Smooth muscle cell (in vitro differentiated cells): Measurements from ENCODE around the gene RMDN2. TPM values are rescaled to one million over a fixed set of nuclear protein-coding genes. Genes with fewer than 3 reads are reported as not detected.

Experiments
- DNase-seq: peaks from one replicate; lab custom pipeline; 2025; ENCODE audit not compliant: unreplicated experiment; lab: John Stamatoyannopoulos, UW
- H2AFZ ChIP-seq: fragments of 200-600 bp; sonication (generic); 2 replicates; pipeline ENCODE4 v1.6.0; 2016; ENCODE audit warnings: antibody characterized with exemption, low read depth, mild to moderate bottlenecking
- H3F3A ChIP-seq: fragments of 200-600 bp; sonication (generic); 2 replicates; pipeline ENCODE4 v1.6.0; 2017; ENCODE audit warnings: antibody characterized with exemption, low read depth
- H3K27ac ChIP-seq: fragments of 200-600 bp; sonication (generic); 2 replicates; pipeline ENCODE4 v1.5.1; 2016; ENCODE audit warnings: low read depth, mild to moderate bottlenecking
- H3K27me3 ChIP-seq: fragments of 200-600 bp; sonication (generic); 2 replicates; pipeline ENCODE4 v1.6.1; 2016; ENCODE audit warnings: low read depth, mild to moderate bottlenecking
- H3K36me3 ChIP-seq: fragments of 200-600 bp; sonication (generic); 2 replicates; pipeline ENCODE4 v1.5.1; 2016; ENCODE audit warnings: low read depth
- H3K4me1 ChIP-seq: fragments of 200-600 bp; sonication (generic); 2 replicates; pipeline ENCODE4 v1.5.1; 2016; ENCODE audit warnings: low read depth
- H3K4me2 ChIP-seq: fragments of 200-600 bp; sonication (generic); 2 replicates; pipeline ENCODE4 v1.6.0; 2016; ENCODE audit warnings: mild to moderate bottlenecking
- H3K4me3 ChIP-seq: fragments of 200-600 bp; sonication (generic); 2 replicates; pipeline ENCODE4 v1.5.1; 2016; ENCODE audit warnings: mild to moderate bottlenecking
- H3K79me2 ChIP-seq: fragments of 200-600 bp; sonication (generic); 2 replicates; pipeline ENCODE4 v1.6.0; 2016; ENCODE audit warnings: low read depth, mild to moderate bottlenecking
- H3K9ac ChIP-seq: fragments of 200-600 bp; sonication (generic); 2 replicates; pipeline ENCODE4 v1.6.0; 2016; ENCODE audit warnings: low read depth
- H3K9me3 ChIP-seq: fragments of 200-600 bp; sonication (generic); replicated peaks from 2 replicates; pipeline ENCODE4 v1.5.1; 2016; ENCODE audit warnings: low read depth
- H4K20me1 ChIP-seq: fragments of 200-600 bp; sonication (generic); 2 replicates; pipeline ENCODE4 v1.6.0; 2016; ENCODE audit warnings: low read depth
- CTCF ChIP-seq: fragments of 200-600 bp; sonication (generic); IDR thresholded peaks from 2 replicates; pipeline ENCODE4 v1.5.1; 2017; ENCODE audit warnings: borderline replicate concordance, mild to moderate bottlenecking, antibody characterized with exemption; ENCODE audit not compliant: insufficient read depth, poor library complexity, severe bottlenecking
- WGBS: methylation state at CpG from one replicate; pipeline ENCODE4 v1.1.7; 2016; ENCODE audit warnings: low lambda C conversion rate; 5-methylcytosine and 5-hydroxymethylcytosine counted together
- polyA plus RNA-seq: library from polyadenylated mRNA; unstranded; fragments of >200 nt; fragmentation: Nextera tagmentation; extraction: Ambion mirVana; gene quantifications from 2 replicates; pipeline ENCODE4 v1.2.1, GENCODE V29; 2016
- total RNA-seq: library from RNA; depleted of rRNA; stranded (reverse); fragments of >200 nt; gene quantifications from 2 replicates; pipeline ENCODE4 v1.2.3, GENCODE V29; 2014

Gene RMDN2
- total and polyA plus RNA-seq, 2 experiments from 2014 or later: 5.0 to 5.6 TPM

- TF ChIP-seq CTCF: no peak
- Histone ChIP-seq H3K9ac (no peak overlapping the region), H3K9me3 (no peaks in the 10 kb centered on the region), H3K4me1 (no peaks in the 10 kb centered on the region), H3K4me2 (no peak overlapping the region), H3K4me3 (no peak overlapping the region), H3K36me3 (no peaks in the 10 kb centered on the region), H2AFZ (no peak overlapping the region), H3F3A (no peaks in the 10 kb centered on the region), H3K27ac (no peak overlapping the region), H3K79me2 (no peaks in the 10 kb centered on the region), H3K27me3 (no peaks in the 10 kb centered on the region), H4K20me1 (no peaks in the 10 kb centered on the region)
- no peak for DNase-seq
- 76% methylated on average over 1 of the region's 1 CpG for WGBS
Observed at GRCh38 chr2:37983719-37984118, 58.6 kb downstream of the RMDN2 start.

- no peaks in the 10 kb centered on the region for H3K36me3 ChIP-seq
- no peak overlapping the region for H3K4me2 ChIP-seq
- 90% methylated on average over 1 of the region's 1 CpG for WGBS
- no peak overlapping the region for H3K4me3 ChIP-seq
- no peak overlapping the region for H3K9ac ChIP-seq
- H3K27ac ChIP-seq: no peak overlapping the region
- H3K9me3 ChIP-seq: no peaks in the 10 kb centered on the region
- no peak for TF ChIP-seq CTCF
- H3K27me3 ChIP-seq: no peaks in the 10 kb centered on the region
- DNase-seq: no peak
- H4K20me1 ChIP-seq: no peaks in the 10 kb centered on the region
- H3F3A ChIP-seq: no peaks in the 10 kb centered on the region
- H3K4me1 ChIP-seq: no peaks in the 10 kb centered on the region
- H3K79me2 ChIP-seq: no peaks in the 10 kb centered on the region
- H2AFZ ChIP-seq: no peak overlapping the region
Observed at GRCh38 chr2:37984176-37984575, 59.1 kb downstream of the RMDN2 start.

- no peak overlapping the region for H3K4me3 ChIP-seq
- no peaks in the 10 kb centered on the region for H3K4me1 ChIP-seq
- no peak overlapping the region for H3K9ac ChIP-seq
- peak; percentile 57 for TF ChIP-seq CTCF
- H3F3A ChIP-seq: no peaks in the 10 kb centered on the region
- no peaks in the 10 kb centered on the region for H4K20me1 ChIP-seq
- no peak overlapping the region for H3K27ac ChIP-seq
- no peaks in the 10 kb centered on the region for H3K36me3 ChIP-seq
- no peak for DNase-seq
- no peaks in the 10 kb centered on the region for H3K27me3 ChIP-seq
- H3K4me2 ChIP-seq: peak overlapping the region; percentile 49
- no peaks in the 10 kb centered on the region for H3K79me2 ChIP-seq
- H3K9me3 ChIP-seq: no peaks in the 10 kb centered on the region
- no peak overlapping the region for H2AFZ ChIP-seq
Observed at GRCh38 chr2:37984589-37984988, 59.5 kb downstream of the RMDN2 start.

GRCh38 chr2:37985333-37985732 lies 60.2 kb downstream of the RMDN2 start:
- TF ChIP-seq CTCF: no peak
- no peaks in the 10 kb centered on the region for H3K4me1 ChIP-seq
- H3K79me2 ChIP-seq: no peaks in the 10 kb centered on the region
- H3K9me3 ChIP-seq: no peaks in the 10 kb centered on the region
- H3K36me3 ChIP-seq: no peaks in the 10 kb centered on the region
- no peaks in the 10 kb centered on the region for H4K20me1 ChIP-seq
- H2AFZ ChIP-seq: no peak overlapping the region
- peak overlapping the region; percentile 49 for H3K4me2 ChIP-seq
- H3K27ac ChIP-seq: no peak overlapping the region
- no peak for DNase-seq
- no peak overlapping the region for H3K4me3 ChIP-seq
- no peak overlapping the region for H3K9ac ChIP-seq
- 37% methylated on average over 1 of the region's 1 CpG for WGBS
- H3F3A ChIP-seq: no peaks in the 10 kb centered on the region
- H3K27me3 ChIP-seq: no peaks in the 10 kb centered on the region
